Measurements from ENCODE around the gene PIEZO2. TPM values are rescaled to one million over a fixed set of nuclear protein-coding genes. Genes with fewer than 3 reads are reported as not detected.
A peak's percentile ranks its signal among the peaks of the same experiment; 100 is the strongest.
"Not testable (repeated sequence)": the region's sequence is repeated elsewhere in the genome, so short reads cannot be mapped to it uniquely, and the experiment has no call there.

The PIEZO2 gene
- total RNA-seq (1 to 10 TPM; 2.4 to 8.5 (median 3.2) TPM), polyA plus RNA-seq (1 to 10 TPM; 2.0 to 7.8 TPM)
- long read RNA-seq, donor 1, partial matches to known transcripts = 0 of 3 reads
- long read RNA-seq, donor 1, other reads (novel, unspliced or antisense) = 3 of 3 reads
- long read RNA-seq, donor 2 = 0 reads
- long read RNA-seq, donor 3, partial matches to known transcripts = 1 of 2 reads
- long read RNA-seq, donor 3, other reads (novel, unspliced or antisense) = 1 of 2 reads

DNA sequence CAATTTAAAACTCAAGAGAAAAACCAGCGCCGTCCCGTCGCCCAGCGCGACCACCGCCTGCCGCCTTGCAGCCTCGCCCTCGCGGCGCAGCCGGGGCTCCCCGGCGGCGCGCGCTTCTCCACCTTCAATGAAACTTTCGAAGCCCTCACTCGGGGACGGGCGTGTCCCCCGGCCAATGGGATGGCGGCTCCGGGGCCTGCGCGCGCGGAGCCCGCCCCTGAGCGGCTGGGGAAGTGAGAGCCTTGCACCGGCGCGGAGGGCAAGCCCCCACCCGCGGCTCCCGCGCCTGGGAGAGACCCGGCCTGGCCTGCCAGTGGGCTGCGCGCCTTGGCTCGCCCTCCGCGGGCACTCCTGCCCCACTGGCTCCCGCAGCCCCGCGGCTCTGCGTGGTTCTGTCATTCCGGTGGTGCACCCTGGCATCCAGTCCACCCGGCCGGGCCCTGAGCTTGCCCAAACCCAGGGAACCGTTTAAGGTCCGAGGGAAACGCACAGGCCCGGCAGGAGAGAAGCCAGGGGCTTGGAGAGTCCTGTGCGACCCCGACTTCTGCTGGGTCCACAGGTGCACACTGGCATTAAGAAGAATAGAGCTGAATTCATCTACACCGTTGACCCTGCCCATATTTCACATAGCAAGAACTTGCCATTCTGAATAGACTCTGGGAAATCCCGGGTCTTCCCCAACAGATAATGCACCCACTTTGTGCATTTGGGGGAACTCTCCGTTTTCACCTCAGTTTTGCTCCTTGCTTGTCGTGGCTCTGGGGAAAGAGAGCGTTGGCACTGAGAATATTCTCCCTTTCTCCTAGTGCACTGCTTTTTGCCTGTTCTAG is at the start of gene PIEZO2:
PIEZO2 (minus strand) TSS at position 129 of the 830 bp plus-strand sequence. CDS start 981 bp downstream, outside the sequence.
- intact Hi-C loops (cut with DNase I) = loop anchor here in 3 of 4 donors (10.0 kb wide), 2 partner anchors 295 to 585 kb away; no protein-coding TSS in a partner anchor

DNA sequence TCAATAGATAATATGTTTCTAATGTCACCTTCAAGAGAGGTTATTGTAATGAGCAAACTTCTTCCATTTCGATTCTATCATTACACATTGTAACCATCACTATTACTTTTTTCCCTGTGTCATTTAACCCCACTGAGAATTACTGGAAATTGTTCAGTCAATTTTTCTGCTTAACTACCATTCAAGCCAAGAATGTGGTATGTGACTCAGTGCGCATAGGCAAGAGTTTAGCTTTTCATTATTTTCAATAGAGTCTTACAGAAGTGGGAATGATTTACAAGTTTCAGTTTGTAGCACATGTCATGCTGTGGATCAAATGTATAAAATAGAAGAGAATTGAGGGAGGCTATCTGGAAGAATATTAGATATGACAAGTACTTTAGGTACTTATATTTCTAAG is 34.3 kb upstream of the PIEZO2 start:
- Histone ChIP-seq H3K36me3 (no peaks in the 10 kb centered on the region), H3K4me1 (ENCODE audit: insufficient read depth) (no peaks in the 10 kb centered on the region), H3K27ac (no peak overlapping the region), H3K4me3 (no peak overlapping the region), H3K27me3 (no peaks in the 10 kb centered on the region), H3K9me3 (no peaks in the 10 kb centered on the region)
- DNase-seq = no peak
- WGBS, 3 donors = 93 to 95% (median 93%) methylated on average over 2 of the region's 2 CpGs
- TF ChIP-seq, protein P1, sequence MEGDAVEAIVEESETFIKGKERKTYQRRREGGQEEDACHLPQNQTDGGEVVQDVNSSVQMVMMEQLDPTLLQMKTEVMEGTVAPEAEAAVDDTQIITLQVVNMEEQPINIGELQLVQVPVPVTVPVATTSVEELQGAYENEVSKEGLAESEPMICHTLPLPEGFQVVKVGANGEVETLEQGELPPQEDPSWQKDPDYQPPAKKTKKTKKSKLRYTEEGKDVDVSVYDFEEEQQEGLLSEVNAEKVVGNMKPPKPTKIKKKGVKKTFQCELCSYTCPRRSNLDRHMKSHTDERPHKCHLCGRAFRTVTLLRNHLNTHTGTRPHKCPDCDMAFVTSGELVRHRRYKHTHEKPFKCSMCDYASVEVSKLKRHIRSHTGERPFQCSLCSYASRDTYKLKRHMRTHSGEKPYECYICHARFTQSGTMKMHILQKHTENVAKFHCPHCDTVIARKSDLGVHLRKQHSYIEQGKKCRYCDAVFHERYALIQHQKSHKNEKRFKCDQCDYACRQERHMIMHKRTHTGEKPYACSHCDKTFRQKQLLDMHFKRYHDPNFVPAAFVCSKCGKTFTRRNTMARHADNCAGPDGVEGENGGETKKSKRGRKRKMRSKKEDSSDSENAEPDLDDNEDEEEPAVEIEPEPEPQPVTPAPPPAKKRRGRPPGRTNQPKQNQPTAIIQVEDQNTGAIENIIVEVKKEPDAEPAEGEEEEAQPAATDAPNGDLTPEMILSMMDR (IDR thresholded peaks at IDR 0.05) = no peak
- TF ChIP-seq EP300 (IDR thresholded peaks at IDR 0.05) = no peak
- no peak for TF ChIP-seq POLR2A (IDR thresholded peaks at IDR 0.05)
- intact Hi-C loops (cut with DNase I) = no loop called here

More for the DNA sequence above, at the start of gene PIEZO2:
- Histone ChIP-seq H3K4me1 (ENCODE audit: insufficient read depth) (peaks cover 4% of the 10 kb centered on the region), H3K4me3 (peak within 1 kb of the TSS; percentile 16), H3K27ac (no peak within 1 kb of the TSS), H3K27me3 (no peaks in the 10 kb centered on the region), H3K9me3 (no peaks in the 10 kb centered on the region), H3K36me3 (no peaks in the 10 kb centered on the region)
- 4 to 5% (median 4%) methylated on average over 26 to 62 of the region's 62 CpGs for WGBS, 3 donors
- TF ChIP-seq, protein P1 (IDR thresholded peaks at IDR 0.05) = no peak
- TF ChIP-seq POLR2A (IDR thresholded peaks at IDR 0.05) (no peak), EP300 (IDR thresholded peaks at IDR 0.05) (no peak)
- DNase-seq = peak; percentile 15 to 63 (median 44)

DNA sequence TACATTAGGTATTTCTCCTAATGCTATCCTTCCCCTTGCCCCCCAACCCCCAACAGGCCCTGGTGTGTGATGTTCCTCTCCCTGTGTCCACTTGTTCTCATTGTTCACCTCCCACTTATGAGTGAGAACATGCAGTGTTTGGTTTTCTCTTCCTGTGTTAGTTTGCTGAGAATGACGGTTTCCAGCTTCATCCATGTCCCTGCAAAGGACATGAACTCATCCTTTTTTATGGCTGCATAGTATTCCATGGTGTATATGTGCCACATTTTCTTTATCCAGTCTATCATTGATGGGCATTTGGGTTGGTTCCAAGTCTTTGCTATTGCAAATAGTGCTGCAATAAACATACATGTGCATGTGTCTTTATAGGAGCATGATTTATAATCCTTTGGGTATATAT is 32.3 kb upstream of the PIEZO2 start:
- H3K27me3 ChIP-seq; H3K4me1 ChIP-seq (ENCODE audit: insufficient read depth); H3K4me3 ChIP-seq; H3K36me3 ChIP-seq; H3K9me3 ChIP-seq; DNase-seq; intact Hi-C loops (cut with DNase I); H3K27ac ChIP-seq: not testable (repeated sequence)
- WGBS, 3 donors = 92 to 95% (median 95%) methylated on average over 1 of the region's 1 CpG

DNA sequence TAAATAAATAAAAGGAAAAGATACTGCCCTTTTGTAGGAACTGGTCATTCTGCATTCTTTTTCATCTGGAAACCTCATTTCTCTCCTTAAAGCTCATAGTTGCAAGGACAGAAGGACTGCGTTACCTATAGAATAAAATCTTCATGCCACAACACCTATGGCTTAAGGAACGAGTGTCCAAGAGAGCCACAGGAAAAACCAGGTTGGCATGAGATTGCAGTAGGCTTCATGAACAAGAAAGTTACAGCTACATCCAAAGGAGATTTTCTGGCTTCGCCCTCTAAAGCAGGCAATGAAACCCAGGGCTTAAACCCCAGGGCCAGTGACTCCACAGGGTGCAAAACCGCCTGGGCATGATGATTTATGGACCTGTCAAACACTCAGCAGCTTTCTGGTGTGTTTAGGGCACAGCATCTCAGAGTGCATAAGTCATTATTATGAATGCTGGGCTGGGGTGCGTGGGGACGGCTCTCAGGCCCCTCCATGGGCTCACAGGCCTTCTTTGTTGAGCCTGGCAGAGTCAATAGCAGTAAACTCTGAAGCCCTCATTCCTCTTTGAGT is 30.7 kb upstream of the PIEZO2 start:
- DNase-seq = no peak
- Histone ChIP-seq H3K9me3 (no peaks in the 10 kb centered on the region), H3K4me3 (no peak overlapping the region), H3K27me3 (no peaks in the 10 kb centered on the region), H3K36me3 (no peaks in the 10 kb centered on the region), H3K27ac (no peak overlapping the region), H3K4me1 (ENCODE audit: insufficient read depth) (no peaks in the 10 kb centered on the region)
- TF ChIP-seq POLR2A (IDR thresholded peaks at IDR 0.05) (no peak), EP300 (IDR thresholded peaks at IDR 0.05) (no peak)
- TF ChIP-seq, protein P1 (IDR thresholded peaks at IDR 0.05) = no peak
- intact Hi-C loops (cut with DNase I) = no loop called here
- WGBS, 3 donors = 86 to 89% (median 87%) methylated on average over 6 of the region's 6 CpGs

Measured in ovary (tissue), 10 donors.